Tibial nerve (tissue), 4 donors: Measurements from ENCODE around the gene FIBCD1. TPM values are rescaled to one million over a fixed set of nuclear protein-coding genes. Genes with fewer than 3 reads are reported as not detected.

Experiments
- DNase-seq, 2 donors: peaks; one replicate each; pipeline ENCODE4 v3.0.0-alpha.2; 2019; ENCODE audit warnings: low spot score in 2 of 2
- H3K27ac ChIP-seq, 4 donors: fragments of 200-600 bp; sonication (generic) in 3 of 4; one replicate each; pipeline ENCODE4 v1.5.1; 2017 to 2019; ENCODE audit warnings: mild to moderate bottlenecking in 1 of 4
- H3K27me3 ChIP-seq, 2 donors: fragments of 200-600 bp; sonication (generic) in 1 of 2; one replicate each; pipeline versions ENCODE4 v1.5.1 to v1.6.0; 2017 to 2019
- H3K36me3 ChIP-seq, 3 donors: fragments of 200-600 bp; sonication (generic); one replicate each; pipeline ENCODE4 v1.5.1; 2018 to 2019
- H3K4me1 ChIP-seq, 4 donors: fragments of 200-600 bp; sonication (generic) in 3 of 4; one replicate each; pipeline ENCODE4 v1.5.1; 2017 to 2019
- H3K4me3 ChIP-seq, 4 donors: fragments of 200-600 bp; sonication (generic) in 3 of 4; one replicate each; pipeline ENCODE4 v1.5.1; 2017 to 2019; ENCODE audit warnings: mild to moderate bottlenecking in 1 of 4, moderate library complexity in 1 of 4
- H3K9me3 ChIP-seq, 4 donors: fragments of 200-600 bp; sonication (generic) in 3 of 4; one replicate each; pipeline ENCODE4 v1.5.1; 2017 to 2019
- CTCF ChIP-seq, 5 experiments: fragments of 200-600 bp in 3 of 5; fragments of 450-650 bp in 2 of 5; sonication (generic) in 3 of 5; IDR thresholded peaks; one replicate each; pipeline ENCODE4 v1.5.1; 2016 to 2019; ENCODE audit warnings: antibody characterized with exemption in 5 of 5, mild to moderate bottlenecking in 3 of 5, moderate library complexity in 2 of 5
- EP300 ChIP-seq, 2 donors: sonication (generic); formaldehyde crosslinking; IDR thresholded peaks; one replicate each; pipeline ENCODE4 v1.6.1; 2017; ENCODE audit warnings: antibody characterized with exemption in 2 of 2, mild to moderate bottlenecking in 1 of 2
- POLR2A ChIP-seq, 2 donors: fragments of 450-650 bp; IDR thresholded peaks; one replicate each; pipeline ENCODE4 v1.6.1; 2017; ENCODE audit warnings: antibody characterized with exemption in 2 of 2, mild to moderate bottlenecking in 2 of 2, moderate library complexity in 2 of 2
- WGBS, 2 donors: methylation state at CpG; one replicate each; pipeline ENCODE4 v1.1.5; 2018; 5-methylcytosine and 5-hydroxymethylcytosine counted together
- total RNA-seq, 4 donors: library from RNA; depleted of rRNA; stranded (reverse); fragments of >200 nt; gene quantifications; one replicate each; pipeline ENCODE4 v1.1.0, GENCODE V29; 2016

The FIBCD1 gene
- total RNA-seq, 4 donors from 2014 or later, result not detected

GRCh38 chr9:130880599-130881220 is 58.3 kb downstream of the FIBCD1 start:
- TF ChIP-seq POLR2A (IDR thresholded peaks at IDR 0.05), result no peak
- no peak for TF ChIP-seq CTCF (IDR thresholded peaks at IDR 0.05)
- TF ChIP-seq EP300 (IDR thresholded peaks at IDR 0.05), result no peak
- Histone ChIP-seq H3K9me3 (no peaks in the 10 kb centered on the region), H3K4me1 (no peaks in the 10 kb centered on the region), H3K4me3 (no peak overlapping the region), H3K27ac (no peak overlapping the region), H3K36me3 (peaks cover 11 to 99% (median 38%) of the 10 kb centered on the region in 3 donors), H3K27me3 (no peaks in the 10 kb centered on the region)
- DNase-seq, result no peak
- WGBS, 2 donors, result 92 to 97% methylated on average over 16 of the region's 16 CpGs

GRCh38 chr9:130879863-130880411 is 59.1 kb downstream of the FIBCD1 start:
- Histone ChIP-seq H3K4me1 (no peaks in the 10 kb centered on the region), H3K27ac (no peak overlapping the region), H3K9me3 (no peaks in the 10 kb centered on the region), H3K36me3 (peaks cover 11 to 99% (median 34%) of the 10 kb centered on the region in 3 donors), H3K4me3 (no peak overlapping the region), H3K27me3 (no peaks in the 10 kb centered on the region)
- DNase-seq, result no peak
- WGBS, 2 donors, result 90 to 91% methylated on average over 7 to 9 of the region's 9 CpGs
- TF ChIP-seq EP300 (IDR thresholded peaks at IDR 0.05) (no peak), CTCF (IDR thresholded peaks at IDR 0.05) (no peak), POLR2A (IDR thresholded peaks at IDR 0.05) (no peak)

GRCh38 chr9:130878295-130878694 is 60.8 kb downstream of the FIBCD1 start:
- Histone ChIP-seq H3K36me3 (peaks cover 7 to 99% (median 24%) of the 10 kb centered on the region in 3 donors), H3K4me1 (peaks cover 0 to 10% (median 0%) of the 10 kb centered on the region in 4 donors), H3K27ac (no peak overlapping the region), H3K4me3 (no peak overlapping the region), H3K9me3 (no peaks in the 10 kb centered on the region), H3K27me3 (no peaks in the 10 kb centered on the region)
- DNase-seq, result no peak
- 97% methylated on average over 6 of the region's 6 CpGs for WGBS, 2 donors
- no peak for TF ChIP-seq POLR2A (IDR thresholded peaks at IDR 0.05)
- no peak for TF ChIP-seq EP300 (IDR thresholded peaks at IDR 0.05)
- no peak for TF ChIP-seq CTCF (IDR thresholded peaks at IDR 0.05)

- Histone ChIP-seq H3K27ac (no peak overlapping the region), H3K4me3 (no peak overlapping the region), H3K27me3 (no peaks in the 10 kb centered on the region), H3K4me1 (peaks cover 0 to 20% (median 0%) of the 10 kb centered on the region in 4 donors), H3K36me3 (peaks cover 7 to 99% (median 24%) of the 10 kb centered on the region in 3 donors), H3K9me3 (no peaks in the 10 kb centered on the region)
- DNase-seq, result no peak
- TF ChIP-seq POLR2A (IDR thresholded peaks at IDR 0.05) (no peak), CTCF (IDR thresholded peaks at IDR 0.05) (no peak), EP300 (IDR thresholded peaks at IDR 0.05) (no peak)
- WGBS, 2 donors, result 94 to 98% methylated on average over 6 of the region's 6 CpGs
These were observed 61.7 kb downstream of the FIBCD1 start for GRCh38 chr9:130877300-130877699.

- peaks cover 0 to 42% (median 2%) of the 10 kb centered on the region in 4 donors for H3K4me1 ChIP-seq
- H3K9me3 ChIP-seq, result no peaks in the 10 kb centered on the region
- WGBS, 2 donors, result 86 to 90% methylated on average over 5 of the region's 5 CpGs
- no peak for TF ChIP-seq POLR2A (IDR thresholded peaks at IDR 0.05)
- no peak for TF ChIP-seq EP300 (IDR thresholded peaks at IDR 0.05)
- no peak for TF ChIP-seq CTCF (IDR thresholded peaks at IDR 0.05)
- no peak for DNase-seq
- no peak overlapping the region for H3K27ac ChIP-seq
- H3K27me3 ChIP-seq, result no peaks in the 10 kb centered on the region
- no peak overlapping the region for H3K4me3 ChIP-seq
- H3K36me3 ChIP-seq, result peaks cover 0 to 83% (median 20%) of the 10 kb centered on the region in 3 donors
These were observed 64.3 kb downstream of the FIBCD1 start for GRCh38 chr9:130874783-130875182.
